Activated CD4-positive, alpha-beta T cell treated with anti-CD3 and anti-CD28 coated beads, Interleukin-2, amount 50 U/mL, for 1 hour (primary cell): Measurements from ENCODE around the gene ACSM2B.
"Not testable (repeated sequence)": the region's sequence is repeated elsewhere in the genome, so short reads cannot be mapped to it uniquely, and the experiment has no call there.

Experiments
- DNase-seq: peaks from one replicate; pipeline ENCODE4 v3.0.0-alpha.2; 2020

The ACSM2B gene, protein sequence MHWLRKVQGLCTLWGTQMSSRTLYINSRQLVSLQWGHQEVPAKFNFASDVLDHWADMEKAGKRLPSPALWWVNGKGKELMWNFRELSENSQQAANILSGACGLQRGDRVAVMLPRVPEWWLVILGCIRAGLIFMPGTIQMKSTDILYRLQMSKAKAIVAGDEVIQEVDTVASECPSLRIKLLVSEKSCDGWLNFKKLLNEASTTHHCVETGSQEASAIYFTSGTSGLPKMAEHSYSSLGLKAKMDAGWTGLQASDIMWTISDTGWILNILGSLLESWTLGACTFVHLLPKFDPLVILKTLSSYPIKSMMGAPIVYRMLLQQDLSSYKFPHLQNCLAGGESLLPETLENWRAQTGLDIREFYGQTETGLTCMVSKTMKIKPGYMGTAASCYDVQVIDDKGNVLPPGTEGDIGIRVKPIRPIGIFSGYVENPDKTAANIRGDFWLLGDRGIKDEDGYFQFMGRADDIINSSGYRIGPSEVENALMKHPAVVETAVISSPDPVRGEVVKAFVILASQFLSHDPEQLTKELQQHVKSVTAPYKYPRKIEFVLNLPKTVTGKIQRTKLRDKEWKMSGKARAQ

DNA sequence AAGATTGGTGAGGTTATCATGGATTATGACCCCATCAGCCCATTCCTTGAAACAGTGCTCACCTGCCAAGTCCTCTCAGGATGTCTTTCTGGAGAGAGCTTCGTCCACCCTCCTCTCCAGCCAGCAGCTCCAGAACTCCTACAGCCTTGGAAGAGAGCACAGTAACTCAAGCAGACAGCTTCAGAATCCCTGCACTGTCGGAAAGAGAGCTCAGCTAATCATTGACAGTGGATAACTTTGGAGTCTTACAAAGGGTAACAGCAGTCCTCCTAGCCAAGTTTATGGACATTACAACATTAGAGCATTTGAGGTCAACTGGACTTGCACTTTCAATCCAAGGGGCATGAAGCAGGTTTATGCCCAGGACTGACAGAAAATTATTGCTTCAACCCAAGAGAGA lies at the start of gene ACSM2B:
Gene ACSM2B, minus strand, starts transcription at position 223 of the 400 bp plus-strand sequence. CDS start 11,522 bp downstream, outside the sequence.
- not testable (repeated sequence) for DNase-seq

DNA sequence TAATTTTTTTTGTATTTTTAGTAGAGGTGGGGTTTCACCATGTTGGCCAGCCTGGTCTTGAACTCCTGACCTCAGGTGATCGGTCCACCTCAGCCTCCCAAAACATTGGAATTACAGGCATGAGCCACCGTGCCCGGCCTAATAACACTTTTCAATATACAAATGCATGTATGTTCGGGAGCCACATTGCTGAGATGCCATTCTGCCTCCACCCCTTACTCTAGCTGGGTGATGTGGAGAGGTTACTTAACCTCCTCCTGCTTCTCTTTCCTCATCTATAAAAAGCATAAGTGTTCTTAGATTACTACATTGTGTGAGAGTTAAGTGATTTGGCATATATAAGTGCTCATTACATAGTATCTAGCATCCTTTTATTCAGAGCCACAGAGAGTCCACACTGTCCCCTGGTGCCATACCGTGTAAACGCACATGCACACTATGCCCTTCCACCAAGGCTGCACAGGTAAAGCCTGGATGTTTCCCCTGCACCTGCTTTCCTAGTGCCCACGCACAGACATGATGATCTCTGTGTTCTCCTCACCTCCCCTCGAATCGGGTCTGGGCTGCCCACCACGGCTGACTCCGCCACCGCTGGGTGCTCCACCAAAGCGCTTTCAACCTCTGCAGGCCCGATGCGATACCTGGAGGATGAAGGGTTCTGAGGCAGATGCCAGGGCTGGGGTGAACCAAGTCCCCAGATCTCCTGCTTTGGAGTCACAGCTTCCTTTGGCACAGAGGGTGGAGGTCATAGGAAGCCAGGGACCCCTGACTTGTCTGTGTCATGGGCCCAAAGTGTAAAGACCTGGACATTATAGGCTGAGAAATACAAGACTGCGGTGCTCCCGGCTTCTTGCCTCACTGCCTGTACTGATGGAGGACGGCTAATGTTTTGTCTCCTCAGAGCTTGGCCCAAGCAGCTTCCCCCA lies 49.0 kb upstream of the ACSM2B start:
- DNase-seq, result no peak

DNA sequence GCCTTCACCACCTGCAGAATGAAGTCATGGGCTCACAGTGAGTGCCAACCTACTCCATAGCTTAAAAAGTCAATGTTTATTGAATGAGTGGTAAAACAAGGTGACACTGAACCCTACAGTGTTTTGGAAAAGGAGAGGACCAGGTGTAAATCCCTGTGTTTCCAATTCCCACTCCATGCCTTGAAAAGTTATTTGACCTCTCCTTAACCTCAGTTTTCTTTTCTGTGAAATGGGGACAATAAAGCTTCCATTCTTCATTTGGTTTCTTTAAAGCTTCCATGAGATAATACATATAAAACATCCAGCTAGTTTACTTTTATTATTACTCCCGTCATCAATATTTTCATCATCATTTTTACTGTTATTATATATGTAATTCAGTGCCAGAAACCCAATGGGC lies 48.0 kb upstream of the ACSM2B start:
- DNase-seq, result no peak

DNA sequence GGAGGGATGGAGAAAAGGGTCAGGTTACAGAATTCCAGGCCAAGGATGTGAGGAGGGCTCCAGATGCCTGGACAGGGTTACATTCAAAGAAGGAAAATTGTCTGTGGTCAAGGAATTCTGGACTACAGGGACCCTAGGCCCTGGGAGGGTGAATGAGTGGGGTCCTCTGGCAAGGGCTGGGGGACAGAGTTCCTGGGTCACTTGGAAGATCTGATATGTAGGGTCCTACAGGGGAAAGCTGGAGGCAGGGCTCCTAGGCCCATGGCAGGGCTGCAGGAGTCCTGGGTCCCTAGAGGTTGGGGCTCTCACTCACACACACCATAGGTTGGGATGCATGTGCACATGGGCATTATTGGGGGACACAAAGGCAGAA lies 46.3 kb upstream of the ACSM2B start:
- DNase-seq, result no peak

DNA sequence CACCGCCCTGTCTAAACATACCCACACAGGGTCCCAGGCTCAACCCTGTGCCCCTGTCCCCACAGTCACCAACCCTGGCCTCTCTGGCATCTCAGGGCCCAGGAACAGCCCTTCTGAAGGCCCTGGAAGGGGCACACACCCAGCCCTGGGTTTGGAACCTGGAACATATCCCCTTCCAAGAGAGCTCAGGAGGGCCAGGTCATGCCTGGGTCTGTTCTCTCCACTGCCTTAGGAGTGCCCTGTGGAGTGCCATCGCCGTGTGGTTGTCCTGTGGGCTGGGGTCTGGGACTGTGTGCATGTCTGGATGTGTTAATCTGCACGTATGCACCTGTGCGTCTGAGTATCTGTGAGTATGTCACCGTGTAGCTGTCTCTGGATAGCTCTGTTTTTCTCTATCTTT lies 45.2 kb upstream of the ACSM2B start:
- no peak for DNase-seq

DNA sequence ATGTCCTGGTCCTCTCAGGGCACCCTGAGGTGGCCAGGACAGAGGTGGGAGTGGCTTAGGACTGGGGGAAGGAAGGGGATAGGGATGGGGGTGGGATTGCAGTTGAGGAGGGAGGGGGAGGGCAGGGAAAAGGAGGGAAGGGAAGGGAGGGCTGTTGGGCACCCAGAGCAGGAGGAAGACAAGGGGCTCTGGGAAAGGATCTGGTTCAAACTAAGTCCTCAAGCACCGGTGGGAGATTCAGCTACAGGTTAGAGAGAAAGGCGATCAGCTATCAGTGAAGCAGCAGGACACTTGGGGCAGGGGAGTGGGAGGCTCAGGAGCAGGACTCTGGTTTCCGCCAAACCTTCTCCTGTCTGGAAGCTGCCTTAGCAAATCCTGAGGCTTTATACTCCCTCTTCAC lies 44.6 kb upstream of the ACSM2B start:
- no peak for DNase-seq

DNA sequence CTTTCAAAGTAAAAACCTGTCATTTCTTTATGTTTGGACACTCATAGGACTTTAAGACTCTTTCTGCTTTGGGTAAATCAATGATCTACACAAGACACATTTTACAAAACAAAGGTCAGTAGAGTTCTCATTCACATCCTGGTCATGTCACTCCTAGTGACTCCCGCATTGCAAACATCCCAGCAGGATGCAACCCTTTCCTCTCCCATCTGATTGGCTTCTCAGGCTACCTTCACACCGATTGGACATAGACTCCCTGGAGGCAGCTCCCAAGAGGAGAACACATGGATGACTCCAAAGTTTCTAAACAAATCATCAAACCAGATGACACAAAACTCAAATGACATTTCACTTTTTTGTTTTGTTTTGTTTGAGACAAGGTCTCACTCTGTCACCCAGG lies 43.8 kb upstream of the ACSM2B start:
- DNase-seq, result no peak

DNA sequence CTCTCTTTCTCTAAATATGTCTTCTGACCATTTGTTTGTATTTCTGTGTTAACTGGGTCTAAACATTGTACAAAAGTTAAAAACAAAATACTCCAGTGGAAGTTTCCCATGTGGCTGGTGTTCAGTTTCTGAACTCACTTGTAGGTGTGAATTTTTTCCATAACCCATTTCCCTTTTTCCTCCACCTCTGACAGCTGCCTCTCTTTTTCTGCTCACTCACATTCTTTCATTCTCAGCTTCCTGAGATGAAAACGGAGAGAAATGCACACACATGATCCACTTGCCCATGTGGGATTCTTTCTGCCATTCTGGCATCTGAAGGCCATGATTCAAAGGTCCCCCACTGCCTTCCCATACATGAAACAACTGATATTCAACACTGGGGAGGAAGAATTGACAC lies 41.1 kb upstream of the ACSM2B start:
- no peak for DNase-seq

DNA sequence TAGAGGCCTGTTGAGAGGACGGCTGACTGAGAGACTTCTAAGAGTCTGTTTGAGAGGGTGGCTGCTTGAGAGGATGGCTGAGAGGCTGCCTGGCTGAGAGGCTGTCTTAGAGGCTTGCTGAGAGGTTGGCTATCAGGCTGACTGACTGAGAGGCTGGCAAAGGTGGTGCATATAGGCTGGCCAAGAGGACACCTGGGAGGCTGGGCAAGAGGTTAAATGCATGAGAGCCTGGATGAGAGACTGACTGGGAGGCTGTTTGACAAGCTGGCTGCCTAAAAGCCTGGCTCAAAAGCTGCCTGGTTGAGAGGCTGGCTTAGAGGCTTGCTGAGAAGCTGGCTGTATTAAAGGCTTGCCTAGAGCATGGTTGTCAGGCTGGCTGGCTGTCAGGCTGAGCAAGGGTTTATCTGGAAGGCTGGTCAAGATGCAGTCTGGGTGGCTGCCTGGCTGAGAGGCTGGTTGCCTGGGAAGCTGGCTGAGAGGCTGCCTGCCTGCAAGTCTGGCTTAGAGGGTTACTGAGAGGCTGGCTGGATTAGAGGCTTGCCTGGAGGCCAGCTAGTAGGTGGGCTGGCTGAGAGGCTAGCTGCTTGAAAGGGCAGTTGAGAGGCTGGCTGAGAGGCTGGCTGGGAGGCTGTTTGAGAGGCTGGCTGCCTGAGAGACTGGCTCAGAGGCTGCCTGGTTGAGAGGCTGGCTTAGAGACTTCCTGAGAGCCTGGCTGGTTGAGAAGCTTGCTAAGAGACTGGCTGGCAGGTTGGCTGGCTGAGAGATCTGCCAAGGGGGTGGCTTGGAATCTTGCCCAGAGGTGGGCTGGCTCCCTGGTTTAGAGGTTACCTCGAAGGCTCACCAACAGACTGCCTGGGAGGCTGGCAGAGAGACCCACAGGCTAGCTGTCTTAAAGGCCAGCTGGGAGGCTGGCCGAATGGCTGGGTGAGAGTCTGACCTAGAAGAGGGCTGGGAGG lies 38.3 kb upstream of the ACSM2B start:
- no peak for DNase-seq

DNA sequence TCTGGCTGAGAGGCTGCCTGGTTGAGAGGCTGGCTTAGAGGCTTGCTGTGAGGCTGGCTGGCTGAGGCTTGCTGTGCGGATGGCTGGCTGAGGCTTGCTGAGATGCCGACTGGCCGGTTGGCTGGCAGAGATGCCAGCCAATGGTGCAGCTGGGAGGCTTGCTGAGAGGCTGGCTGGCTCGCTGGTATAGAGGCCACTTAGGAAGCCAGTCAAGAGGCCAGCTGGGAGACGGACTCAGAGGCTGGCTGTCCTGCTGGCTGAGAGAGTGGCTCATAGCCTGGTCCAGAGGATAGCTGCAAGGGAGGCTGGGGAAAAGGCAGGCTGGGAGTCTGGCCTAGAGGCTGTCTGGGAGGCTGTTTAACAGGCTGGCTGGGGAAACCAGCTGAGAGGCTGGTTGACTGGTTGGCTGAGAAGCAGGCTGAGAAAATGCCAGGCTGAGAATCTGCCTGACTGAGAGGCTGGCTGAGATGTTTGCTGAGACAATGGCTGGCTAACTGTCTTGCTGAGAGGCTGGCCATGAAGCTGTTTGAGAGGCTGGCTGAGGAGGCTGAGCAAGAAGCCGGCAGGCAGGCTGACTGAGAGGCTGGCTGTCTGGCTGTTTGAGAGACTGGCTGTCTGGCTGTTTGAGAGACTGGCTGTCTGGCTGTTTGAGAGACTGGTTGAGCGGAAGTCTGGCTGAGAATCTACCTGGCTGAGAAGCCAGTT lies 37.5 kb upstream of the ACSM2B start:
- no peak for DNase-seq

DNA sequence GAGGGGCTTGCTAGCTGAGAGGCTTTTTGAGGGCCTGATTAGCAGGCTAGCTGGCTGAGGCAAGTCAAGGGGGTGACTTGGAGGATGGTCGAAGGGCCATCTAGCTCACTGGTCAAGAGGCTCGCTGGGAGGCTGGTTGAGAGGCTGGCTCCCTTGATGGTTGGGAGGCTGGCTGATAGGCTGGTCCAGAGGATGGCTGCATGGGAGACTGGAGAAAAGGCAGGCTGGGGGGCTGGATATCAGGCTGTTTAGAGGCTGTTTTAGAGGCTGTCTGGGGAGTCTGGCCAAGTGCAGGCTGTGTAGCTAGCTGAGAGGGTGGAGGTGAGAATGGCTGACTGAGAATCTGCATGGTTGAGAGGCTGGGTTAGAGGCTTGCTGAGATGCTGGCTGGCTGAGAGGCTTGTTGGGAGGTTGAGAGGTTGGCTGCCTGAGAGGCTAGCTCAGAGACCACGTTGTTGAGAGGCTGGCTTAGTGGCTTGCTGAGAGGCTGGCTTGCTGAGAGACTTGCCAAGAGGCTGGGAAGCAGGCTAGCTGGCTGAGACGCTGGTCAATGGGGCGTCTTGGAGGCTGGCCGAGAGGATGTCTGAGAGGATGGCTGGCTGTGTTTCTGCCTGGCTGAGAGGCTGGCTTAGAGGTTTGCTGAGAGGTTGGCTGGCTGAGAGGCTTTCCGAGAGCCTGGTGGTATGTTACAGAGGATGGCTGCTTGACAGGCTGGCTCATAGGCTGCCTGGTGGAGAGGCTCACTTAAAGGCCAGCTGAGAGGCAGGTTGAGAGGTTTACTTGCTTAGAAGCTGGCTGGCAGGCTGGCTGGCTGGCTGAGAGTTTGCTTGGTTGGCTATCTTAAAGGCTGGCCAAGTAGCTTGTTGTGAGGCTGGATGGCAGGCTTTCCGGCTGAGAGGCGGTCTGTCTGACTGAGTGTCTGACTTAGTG lies 36.6 kb upstream of the ACSM2B start:
- DNase-seq, result no peak

DNA sequence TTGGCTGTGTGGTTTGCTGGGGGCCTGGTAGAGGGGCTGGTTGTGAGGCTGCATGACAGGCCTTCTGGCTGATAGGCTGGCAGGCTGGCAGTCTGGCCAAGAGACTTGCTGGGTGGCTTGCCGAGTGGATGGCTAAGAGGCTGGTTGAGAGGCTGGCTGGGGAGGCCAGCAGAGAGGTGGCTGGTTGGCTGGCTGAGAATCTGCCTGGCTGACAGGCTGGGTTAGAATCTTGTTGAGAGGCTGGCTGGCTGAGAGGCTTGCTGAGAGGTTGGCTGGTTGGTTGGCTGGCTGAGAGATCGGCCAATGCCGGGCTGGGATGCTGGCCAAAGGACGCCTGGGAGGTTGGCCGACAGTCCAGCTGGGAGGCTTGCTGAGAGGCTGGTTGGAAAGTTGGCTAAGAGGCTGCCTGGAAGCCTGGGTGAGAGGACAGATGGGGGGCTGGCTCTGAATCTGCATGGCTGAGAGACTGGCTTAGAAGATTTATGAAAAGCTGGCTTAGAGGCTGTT lies 35.9 kb upstream of the ACSM2B start:
- DNase-seq, result no peak

DNA sequence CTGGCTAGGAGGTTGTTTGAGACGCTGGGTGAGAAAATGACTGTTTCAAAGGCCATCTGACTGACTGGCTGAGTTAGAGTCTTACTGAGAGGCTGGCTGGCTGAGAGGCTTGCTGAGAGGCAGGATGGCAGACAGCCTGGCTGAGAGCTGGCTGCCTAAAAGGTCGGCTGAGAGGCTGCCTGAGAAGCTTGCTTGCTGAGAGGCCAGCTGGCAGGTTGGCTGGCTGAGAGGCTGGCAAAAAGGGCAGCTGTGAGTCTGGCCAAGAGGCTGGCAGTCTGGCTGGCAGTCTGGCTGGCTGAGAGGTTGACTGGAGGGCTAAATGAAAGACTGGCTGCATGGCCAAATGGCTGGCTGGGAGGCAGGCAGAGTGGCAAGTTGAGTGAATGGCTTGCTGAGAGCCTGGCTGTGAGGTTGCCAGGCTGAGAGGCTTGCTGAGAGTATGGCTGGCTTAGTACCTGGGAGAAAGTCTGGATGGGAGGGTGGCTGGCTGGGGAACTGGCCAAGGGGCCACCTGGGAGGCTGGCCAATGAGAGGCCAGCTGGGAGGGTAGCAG lies 35.3 kb upstream of the ACSM2B start:
- DNase-seq, result no peak

DNA sequence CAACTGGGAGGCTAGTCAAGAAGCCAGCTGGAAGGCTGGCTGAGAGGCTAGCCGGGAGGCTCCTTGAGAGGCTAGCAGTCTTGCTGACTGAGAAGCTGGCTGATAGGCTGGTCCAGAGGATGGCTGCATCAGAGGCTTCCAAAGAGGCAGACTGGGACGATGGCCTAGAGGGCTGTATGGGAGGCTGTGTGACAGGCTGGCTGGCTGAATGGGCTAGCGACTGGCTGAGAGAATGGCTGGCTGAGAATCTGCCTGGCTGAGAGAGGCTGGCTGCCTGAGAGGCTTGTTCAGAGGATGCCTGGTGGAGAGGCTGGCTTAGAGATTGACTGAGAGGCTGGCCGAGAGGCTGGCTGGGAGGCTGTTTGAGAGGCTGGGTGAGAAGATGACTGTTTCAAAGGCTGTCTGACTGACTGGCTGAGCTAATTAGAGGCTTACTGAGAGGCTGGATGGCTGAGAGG lies 34.8 kb upstream of the ACSM2B start:
- DNase-seq, result no peak

DNA sequence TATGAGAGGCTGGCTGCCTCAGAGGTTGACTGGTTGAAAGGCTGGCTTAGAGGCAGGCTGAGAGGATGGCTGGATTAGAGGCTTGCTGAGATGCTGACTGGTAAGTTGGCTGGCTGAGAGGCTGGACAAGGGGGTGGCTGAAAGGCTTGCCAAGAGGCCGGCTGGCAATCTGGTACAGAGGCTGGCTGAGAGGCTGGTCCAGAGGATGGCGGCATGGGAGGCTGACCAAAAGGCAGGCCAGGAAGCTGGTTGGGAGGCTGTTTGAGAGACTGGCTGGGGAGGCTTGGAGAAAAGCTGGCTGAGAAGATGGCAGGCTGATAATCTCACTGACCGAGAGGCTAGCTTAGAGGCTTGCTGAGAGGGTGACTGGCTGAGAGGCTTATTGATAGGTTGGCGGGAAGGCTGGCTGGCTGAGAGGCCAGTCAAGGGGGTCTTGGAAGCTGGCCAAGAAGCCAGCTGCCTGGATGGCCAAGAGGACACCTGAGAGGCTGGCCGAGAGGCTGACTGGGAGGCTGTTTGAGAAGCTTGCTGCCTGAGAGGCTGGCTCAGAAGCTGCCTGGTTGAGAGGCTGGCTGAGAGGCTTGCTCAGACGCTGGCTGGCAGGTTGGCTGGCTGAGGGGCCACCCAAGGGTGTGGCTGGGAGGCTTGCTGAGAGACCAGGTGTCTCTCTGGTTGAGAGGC lies 34.2 kb upstream of the ACSM2B start:
- DNase-seq, result no peak

DNA sequence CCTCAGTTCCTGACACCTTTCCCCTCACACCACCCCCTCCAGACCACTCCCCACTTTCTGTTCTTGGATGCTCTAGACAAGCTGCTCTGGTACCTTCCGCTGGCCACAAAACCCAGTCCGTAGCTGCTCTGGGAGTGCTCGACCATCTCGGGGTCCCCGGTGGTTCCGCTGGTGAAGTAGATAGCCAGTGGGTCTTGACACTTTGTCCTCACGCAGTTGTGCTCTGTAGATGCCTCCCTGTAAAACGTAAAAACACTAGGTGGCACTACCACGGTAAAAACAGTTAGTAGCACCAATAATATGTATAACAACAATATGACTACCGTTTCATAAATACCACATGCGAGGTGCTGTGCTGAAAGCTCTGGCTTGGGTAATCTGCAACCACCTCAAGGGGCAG lies 26.0 kb upstream of the ACSM2B start:
- not testable (repeated sequence) for DNase-seq

DNA sequence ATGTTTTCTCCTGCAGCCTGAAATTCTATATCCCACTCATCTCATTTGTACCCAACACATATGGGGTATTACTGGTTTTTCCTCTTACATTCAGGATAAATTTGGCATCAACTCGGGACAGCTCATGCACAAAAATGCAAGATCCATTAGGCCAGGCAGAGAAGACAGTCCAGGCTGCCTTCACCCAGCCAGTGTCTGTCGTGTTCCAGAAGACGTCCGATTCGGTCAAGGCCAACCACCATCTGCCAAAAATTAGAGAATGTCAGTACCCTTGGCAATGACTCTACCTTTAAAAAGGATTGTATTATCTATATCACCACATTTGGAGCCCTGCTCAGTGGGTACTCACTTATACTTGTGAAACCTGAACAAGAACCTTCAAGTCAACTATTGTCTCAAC lies 23.3 kb upstream of the ACSM2B start:
- not testable (repeated sequence) for DNase-seq

DNA sequence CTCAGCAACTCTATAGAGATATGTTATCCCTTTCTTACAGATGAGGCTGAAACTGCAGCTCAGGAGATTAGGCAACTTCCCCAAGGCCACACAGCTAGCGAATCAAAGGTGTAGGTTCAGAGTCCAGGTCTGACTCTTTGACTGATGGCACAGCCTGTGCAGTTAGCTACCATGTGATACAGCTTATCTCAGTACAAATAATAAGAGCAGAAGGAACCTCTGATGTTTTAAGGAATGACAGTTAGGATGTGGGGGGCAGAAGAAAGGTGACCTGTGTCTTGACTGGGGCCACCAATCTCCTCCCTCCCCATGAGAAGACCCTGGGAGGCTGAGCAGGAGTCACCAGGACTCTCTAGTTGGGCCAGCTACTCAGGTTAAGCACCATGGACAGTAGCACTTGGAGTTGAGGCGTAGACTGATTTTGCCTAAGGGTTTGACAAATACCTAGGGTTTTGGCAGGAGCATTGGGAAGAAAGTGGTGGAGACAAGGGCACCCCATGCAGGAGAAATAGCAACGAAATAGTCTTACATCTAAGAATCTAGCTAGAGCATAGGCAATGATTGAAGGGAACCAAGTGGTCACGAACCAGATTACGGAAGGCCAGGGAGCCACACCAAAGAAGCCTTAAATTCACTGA lies 22.8 kb upstream of the ACSM2B start:
- DNase-seq, result no peak

DNA sequence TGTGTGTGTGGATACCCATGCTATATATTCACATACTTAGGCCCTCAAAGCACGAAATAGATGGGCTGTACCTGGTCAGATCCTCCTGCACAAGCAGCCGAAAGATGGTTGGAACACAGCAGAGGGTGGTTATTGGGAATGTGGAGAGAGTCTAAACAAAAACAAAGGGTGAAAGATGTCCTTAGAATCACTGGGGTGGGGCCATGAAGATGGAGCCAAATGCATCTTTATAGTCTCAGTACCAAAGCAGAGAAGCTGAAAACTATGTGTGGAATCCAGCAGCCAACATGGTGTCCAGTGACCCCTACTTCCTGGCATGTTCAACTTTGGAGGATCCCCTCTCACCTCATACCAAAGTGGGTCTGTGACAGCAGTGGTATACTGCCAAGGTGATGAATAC lies 19.5 kb upstream of the ACSM2B start:
- DNase-seq, result not testable (repeated sequence)
